ENCODE measurements around the gene SMU1.

The SMU1 gene

GRCh38 chr9:33043671-33044070, 32.8 kb downstream of the SMU1 start:
- no peak for DNase-seq

DNA sequence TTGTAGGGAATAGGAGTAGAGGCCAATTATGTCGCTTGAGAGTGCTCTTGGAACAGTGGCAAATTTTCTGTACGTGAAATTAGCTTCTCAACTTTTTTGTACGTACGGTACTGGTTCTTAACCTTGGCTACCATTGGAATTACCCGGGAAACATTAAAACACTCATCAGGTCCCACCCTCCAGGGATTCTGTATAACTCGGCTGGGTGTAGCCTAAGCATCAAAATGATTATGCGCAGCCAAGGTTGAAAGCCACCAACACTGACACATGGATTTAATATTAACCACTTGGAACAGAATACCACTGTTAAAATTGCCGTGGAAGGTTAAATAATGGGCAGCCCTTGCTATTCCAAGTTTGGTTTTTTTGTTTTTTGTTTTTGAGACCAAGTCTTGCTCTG, 34.0 kb downstream of the SMU1 start:
- no peak for DNase-seq

DNA sequence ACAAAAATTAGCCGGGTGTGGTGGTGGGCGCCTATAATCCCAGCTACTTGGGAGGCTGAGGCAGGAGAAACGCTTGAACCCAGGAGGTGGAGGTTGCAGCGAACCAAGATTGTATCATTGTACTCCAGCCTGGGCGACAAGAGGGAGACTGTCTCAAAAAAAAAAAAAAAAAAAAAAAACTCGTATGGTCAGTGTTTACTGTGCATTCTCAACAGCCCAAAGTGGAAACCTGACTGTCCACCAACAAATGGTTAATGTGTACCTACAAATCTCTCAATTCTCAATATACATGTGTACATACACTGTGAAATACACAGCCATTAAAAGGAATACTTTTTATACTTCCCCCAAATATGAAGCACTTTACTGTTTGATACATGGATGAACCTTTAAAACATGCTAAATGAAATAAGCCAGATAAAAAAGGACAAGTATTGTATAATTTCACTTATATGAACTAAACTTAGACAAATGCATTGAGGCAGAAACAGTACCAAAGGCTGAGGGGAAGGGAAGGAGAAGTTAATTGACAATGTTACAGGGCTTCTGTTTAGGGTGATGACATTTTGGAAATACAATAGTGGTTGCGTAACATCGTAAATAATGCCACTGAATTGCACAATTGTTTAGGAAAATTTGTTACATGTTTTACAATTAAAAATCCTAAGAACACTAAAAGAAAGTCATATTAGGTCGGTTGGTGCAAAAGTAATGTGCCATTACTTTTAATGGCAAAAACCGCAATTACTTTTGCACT, 34.9 kb downstream of the SMU1 start:
- no peak for DNase-seq

GRCh38 chr9:33040792-33041431, 35.6 kb downstream of the SMU1 start:
- no peak for DNase-seq

- DNase-seq = no peak
Observed at GRCh38 chr9:33032865-33033264, 43.6 kb downstream of the SMU1 start.

DNA sequence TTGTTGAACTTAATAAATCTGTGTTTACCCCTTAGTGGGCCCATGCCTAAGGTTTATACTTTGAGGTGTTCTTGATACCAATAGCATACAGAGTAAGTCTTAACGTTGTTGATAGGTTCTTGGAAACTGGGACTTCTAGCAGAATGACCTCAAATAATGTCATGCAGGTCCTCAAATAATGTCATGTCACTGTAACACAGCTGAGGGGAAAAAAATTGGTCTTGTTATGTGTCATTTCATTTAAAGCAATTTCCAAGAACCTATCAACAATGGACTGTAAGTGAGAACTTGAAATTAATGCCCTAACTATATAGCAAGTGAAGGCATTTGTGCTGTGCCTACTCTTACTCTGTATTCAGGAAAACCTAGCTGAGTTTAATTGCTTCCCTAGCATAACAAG, 44.2 kb downstream of the SMU1 start:
- no peak for DNase-seq

GRCh38 chr9:33030285-33030684, 46.2 kb downstream of the SMU1 start:
- DNase-seq = no peak

DNA sequence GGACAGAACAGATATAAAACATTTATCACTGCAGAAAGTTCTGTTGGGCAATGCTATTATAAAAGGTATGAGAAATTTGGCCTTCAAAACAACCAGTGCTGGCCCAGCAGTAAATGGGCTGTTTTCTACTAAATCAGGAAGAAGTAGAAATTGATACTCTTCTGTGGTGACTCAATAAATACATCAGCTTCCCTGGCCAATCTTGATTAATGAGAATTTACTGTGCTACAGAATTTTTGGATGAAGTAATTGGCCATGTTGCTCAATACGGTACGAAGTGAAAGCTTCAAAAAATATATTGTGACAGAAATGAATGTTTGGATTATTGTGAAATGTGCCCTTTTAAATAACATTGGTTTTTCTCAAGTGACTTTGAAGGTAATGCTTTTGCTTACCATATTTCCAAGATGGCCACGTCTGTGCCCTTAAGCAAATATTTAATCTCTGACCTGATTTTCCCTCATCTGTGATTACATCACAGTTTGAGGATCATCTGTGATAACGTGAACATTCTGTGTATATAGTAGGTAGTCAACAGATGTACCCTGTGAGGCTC, 47.2 kb downstream of the SMU1 start:
- no peak for DNase-seq

GRCh38 chr9:33025572-33026342, 50.7 kb downstream of the SMU1 start:
- DNase-seq = peak; percentile 76

GRCh38 chr9:33024966-33025571, 51.4 kb downstream of the SMU1 start, which contains the start of gene DNAJA1:
DNAJA1 (plus strand) TSS chr9:33025273; CDS start chr9:33026485, 1,212 bp downstream.
- peak; percentile 93 for DNase-seq

DNA sequence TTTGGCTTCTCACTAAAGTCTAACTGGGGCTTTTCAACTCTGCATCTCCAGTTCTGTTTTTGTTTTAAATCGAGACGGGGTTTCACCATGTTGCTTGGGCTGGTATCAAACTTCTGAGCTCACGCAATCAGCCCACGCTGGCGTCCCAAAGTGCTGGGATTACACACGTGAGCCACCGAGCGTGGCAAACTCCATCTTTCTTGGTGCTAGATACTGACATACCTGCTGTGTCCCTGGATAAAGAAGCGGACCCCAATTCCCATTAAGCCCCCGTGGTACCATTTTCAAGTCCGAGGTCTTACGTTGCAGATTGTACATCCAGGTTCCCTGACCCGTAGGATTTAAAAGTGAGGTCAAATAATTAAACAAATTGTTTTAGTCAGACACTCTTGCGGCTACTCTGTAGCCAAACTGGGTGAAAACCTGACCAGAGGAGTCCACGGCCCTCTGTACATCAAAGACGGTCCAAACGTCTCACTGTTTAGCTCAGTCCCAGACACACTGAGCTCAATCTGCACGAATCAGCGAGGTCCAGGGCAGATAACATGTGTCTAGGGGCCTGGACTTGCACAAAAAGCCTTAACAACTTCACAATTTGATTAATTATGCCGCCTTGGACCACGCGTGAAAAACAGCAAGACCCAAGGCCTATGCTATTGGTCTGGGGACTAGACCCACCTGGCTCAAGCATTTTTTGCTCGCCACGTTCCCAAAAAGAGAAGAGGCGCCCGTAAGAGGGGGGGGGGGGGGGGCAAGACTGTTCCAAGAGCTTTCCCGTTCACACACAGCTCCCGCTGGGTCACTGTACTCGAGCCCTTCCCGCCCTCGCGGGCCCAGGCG, 52.1 kb downstream of the SMU1 start:
- DNase-seq = peak; percentile 59

GRCh38 chr9:33023661-33024060, 52.8 kb downstream of the SMU1 start:
- DNase-seq = no peak

DNA sequence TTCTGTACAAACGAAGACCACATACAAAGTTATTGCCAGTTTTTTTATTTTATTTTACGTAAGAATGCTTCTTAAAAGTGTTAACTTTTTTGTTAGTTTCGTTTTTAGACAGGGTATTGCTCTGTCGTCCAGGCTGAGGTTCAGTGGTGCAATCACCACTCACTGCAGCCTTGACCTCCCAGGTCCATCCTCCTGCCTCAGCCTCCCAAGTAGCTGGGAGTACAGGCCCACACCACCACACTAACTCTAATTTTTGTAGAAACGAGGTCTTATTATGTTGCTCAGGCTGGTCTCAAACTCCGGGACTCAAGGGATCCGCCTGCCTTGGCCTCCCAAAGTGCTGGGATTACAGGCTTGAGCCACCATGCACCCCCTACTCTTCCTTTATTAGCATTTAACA, 53.7 kb downstream of the SMU1 start:
- DNase-seq = no peak

- no peak for DNase-seq
Observed at GRCh38 chr9:33022303-33022702, 54.2 kb downstream of the SMU1 start.

- DNase-seq = no peak
Observed at GRCh38 chr9:33019797-33020196, 56.7 kb downstream of the SMU1 start.

- no peak for DNase-seq
Observed at GRCh38 chr9:33017283-33018041, 59.0 kb downstream of the SMU1 start.

GRCh38 chr9:33014665-33015014, 61.8 kb downstream of the SMU1 start:
- no peak for DNase-seq

DNA sequence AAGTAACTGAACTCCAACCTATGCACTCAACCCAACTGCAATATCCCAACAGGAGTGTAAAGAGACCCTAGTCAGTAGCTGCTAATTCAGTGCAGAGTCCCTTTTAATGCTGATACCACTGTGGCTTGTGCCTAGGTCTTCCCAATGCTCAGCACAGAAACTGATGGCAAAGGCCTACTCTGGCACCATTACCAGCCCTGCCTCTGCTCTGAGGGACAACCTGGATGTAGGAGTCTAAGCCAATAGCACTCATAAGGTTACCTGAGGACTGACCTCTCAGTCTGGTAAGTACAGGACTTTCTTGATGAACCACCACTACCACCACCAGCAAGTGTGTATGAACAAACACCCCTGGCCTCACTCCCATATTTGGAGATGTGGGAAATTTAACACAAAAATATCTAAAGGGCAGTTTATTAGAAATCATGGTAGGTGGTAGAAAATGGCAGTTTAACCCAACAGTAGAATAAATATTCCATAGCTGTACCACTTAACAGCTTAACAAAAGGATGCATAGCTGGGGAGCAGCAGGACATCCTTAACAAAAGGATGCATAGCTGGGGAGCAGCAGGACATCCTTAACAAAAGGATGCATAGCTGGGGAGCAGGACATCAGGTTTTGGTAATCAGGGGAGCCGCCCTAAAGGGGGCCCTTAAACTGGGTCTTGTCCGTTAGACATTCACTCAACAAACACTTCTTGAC, 62.4 kb downstream of the SMU1 start:
- DNase-seq = no peak

- DNase-seq = no peak
Observed at GRCh38 chr9:33012328-33013069, 64.0 kb downstream of the SMU1 start.

- no peak for DNase-seq
Observed at GRCh38 chr9:33011831-33012230, 64.6 kb downstream of the SMU1 start.

All from NCI-H1092 treated with DMSO at 0.1 percent for 48 hours (cell line).